CD4-positive, alpha-beta T cell treated with Interleukin-6 at 100 ng/mL for 8 hours (primary cell): Measurements from ENCODE around the gene CCDC88B.

ENCODE experiments used
- DNase-seq: peaks from one replicate; pipeline ENCODE4 v3.0.0-alpha.2; 2020; ENCODE audit warnings: mixed read lengths, low spot score

Gene CCDC88B

GRCh38 chr11:64347193-64347867 lies 7.3 kb downstream of the CCDC88B start:
- no peak for DNase-seq

- no peak for DNase-seq
Measured at GRCh38 chr11:64348383-64349024, 8.5 kb downstream of the CCDC88B start.

DNA sequence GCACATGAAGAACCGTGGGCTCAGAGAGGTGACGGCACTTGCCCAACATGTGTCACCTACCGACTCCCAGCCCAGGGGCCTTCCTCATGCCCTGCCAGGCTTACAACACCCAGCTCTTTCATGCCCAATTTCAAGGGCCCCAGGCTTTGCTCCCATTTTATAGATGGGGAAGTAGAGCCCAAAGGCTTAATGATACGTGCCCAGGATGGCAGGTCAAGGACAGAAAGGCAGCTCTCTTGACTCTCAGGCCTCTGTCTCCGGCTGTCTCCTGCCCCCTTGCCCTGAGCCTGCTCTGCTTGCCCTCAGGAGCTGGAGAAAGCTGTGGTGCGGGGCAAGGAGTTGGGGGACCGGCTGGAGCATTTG lies 9.0 kb downstream of the CCDC88B start:
- no peak for DNase-seq

- no peak for DNase-seq
Measured at GRCh38 chr11:64349404-64349803, 9.4 kb downstream of the CCDC88B start.

- DNase-seq: no peak
Measured at GRCh38 chr11:64351136-64351631, 11.2 kb downstream of the CCDC88B start.

- DNase-seq: no peak
Measured at GRCh38 chr11:64352099-64352994, 12.3 kb downstream of the CCDC88B start.

DNA sequence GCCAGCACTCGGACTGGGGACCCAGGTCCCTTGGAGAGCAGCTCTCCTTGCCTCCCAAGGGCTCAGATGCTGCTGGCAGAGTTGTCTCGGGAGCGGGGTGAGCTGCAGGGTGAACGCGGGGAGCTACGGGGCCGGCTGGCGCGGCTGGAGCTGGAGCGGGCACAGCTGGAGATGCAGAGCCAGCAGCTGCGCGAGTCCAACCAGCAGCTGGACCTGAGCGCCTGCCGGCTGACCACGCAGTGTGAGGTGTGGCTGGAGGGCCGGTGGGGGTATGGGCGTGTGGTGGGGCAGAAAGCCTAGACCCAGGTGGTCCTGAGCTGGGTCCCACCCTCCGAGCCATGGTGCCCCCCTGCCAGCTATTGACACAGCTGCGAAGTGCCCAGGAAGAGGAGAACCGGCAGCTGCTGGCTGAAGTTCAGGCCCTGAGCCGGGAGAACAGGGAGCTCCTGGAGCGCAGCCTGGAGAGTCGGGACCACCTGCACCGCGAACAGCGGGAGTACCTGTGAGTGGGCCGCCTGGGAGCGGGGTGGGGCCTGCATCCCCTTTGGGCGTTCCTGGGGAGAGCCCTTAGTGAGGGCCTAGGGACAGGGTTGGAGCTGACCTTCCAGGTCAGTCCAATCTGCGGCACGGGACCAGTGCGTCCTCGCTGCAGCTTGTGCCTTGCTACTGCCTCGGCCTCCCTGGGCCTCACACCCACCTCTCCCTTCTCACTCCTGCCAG lies 13.2 kb downstream of the CCDC88B start:
- DNase-seq: no peak

DNA sequence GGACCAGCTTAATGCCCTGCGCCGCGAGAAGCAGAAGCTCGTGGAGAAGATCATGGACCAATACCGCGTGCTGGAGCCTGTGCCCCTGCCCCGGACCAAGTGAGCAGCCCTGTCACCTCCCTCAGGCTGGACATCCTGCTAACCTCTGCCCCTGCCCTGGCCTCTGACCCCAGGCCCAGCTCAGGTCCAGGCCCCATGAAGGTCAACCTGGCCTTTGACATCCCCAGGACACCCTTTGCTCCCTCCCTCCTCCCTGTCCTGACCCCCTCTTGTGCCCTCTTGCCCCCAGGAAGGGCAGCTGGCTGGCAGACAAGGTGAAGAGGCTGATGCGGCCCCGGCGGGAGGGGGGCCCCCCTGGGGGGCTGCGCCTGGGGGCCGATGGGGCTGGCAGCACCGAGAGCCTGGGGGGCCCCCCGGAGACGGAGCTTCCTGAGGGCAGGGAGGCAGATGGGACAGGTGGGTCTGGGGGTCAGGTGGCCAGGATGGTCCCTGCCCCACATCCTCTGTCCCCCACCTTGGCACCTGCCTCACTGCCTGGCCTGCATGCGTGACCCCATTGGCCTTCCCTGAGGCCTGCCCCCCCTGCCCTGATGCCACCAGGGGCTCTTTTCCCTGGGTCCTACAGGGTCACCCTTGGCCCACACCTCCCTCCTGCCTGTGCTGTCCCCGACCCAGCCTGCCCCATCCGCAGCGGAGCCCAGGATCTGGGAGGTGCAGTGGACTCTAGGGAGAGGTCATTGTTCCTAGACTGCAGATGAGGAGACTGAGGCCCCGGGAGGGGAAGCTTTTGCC lies 13.9 kb downstream of the CCDC88B start:
- no peak for DNase-seq

GRCh38 chr11:64355078-64355940 lies 15.3 kb downstream of the CCDC88B start:
- DNase-seq: peak; percentile 28

DNA sequence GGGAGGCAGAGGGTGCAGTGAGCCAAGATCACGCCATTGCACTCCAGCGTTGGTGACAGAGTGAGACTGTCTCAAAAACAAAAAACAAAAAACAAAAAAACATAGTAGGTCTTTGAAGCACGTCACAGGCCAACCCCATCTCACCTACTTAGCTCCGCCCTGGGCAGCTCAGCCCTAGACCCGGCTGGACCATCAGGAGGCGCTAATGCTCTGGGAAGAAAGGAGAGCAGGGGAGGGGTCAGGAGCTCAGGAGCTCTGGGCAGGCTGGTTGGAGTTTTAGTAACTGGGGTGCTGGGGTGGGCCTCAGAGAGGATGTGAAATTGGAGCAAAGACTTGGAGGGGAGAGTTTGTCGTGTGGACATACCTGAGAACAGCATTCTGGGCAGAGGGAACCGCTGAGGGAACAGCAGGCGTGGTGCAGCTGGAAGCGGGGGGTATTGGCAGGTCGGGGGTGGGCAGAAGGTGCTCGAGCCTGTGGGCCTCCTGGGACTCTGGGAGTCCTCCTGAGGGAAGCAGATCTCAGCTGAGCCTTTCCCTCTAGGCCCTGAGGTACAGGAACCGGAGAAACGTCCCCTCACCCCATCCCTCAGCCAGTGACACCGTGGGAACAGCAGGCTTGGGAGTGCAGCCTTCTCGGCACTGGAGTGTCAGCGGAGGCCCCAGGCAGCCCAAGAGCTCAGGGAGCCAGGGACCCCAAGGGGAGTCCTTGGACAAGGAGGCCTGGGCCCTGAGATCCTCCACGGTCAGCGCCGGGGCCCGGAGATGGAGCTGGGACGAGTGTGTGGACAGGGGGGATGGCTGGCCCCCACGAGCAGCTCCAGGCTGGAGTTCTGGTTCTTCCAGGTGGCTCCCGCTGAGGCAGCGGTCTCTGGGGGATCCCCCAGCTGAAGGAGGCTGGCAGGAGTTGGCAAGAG lies 16.8 kb downstream of the CCDC88B start:
- DNase-seq: no peak

- no peak for DNase-seq
Measured at GRCh38 chr11:64357446-64357845, 17.4 kb downstream of the CCDC88B start.

DNA sequence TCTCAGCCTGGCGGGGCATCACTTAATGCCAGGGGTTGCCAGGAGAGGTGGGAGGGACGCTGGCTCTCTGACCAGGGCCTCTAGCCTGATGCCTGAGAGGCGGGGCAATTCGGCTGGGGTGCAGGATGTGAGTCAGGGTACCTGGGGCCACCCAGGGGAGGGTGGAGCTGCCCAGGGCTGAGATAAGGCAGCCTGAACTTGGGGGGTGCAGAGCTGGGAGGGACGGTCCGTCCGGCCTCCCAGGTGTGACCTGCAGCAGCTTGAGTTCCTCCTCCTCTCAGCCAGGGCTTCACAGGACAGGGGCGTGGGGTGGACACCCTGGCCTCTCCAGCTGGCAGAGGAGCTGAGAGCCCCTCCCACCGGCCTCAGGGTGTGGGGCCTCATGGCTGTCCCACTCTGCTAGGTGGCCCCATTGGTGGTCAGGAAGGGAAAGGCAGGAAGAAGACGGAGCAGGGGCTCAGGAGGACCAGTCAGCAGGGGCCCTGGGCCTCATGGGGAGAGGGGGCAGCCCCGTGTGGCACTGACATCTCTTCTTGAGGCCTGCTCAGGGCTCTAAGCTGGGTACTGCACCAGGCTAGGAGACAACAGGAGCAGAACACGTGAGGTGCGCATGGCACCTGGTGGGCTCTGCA lies 18.0 kb downstream of the CCDC88B start:
- DNase-seq: peak; percentile 32

DNA sequence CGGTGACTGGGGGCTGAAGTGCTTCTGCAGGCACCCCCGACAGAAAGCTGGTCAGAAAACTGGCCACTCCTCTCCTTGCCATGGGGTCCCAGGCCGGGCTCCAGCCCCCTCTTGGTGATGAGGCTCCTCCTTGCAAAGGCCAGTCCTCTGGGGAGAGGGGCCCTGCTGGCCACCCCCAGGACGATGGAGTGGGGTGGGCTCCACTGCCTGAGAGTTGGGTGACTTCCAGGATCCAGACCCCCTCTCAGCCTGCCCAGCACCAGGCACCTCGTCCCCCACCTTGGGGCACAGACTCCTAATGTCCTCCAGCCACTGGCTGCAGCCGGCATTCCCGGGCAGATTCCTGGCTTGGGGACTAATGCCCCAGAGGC lies 18.5 kb downstream of the CCDC88B start:
- no peak for DNase-seq

GRCh38 chr11:64358907-64359711 lies 19.1 kb downstream of the CCDC88B start, which contains the start of gene RPS6KA4:
Gene RPS6KA4, plus strand, starts transcription at chr11:64359162. Its CDS starts 74 bp downstream, at chr11:64359236.
- DNase-seq: peak; percentile 28

DNA sequence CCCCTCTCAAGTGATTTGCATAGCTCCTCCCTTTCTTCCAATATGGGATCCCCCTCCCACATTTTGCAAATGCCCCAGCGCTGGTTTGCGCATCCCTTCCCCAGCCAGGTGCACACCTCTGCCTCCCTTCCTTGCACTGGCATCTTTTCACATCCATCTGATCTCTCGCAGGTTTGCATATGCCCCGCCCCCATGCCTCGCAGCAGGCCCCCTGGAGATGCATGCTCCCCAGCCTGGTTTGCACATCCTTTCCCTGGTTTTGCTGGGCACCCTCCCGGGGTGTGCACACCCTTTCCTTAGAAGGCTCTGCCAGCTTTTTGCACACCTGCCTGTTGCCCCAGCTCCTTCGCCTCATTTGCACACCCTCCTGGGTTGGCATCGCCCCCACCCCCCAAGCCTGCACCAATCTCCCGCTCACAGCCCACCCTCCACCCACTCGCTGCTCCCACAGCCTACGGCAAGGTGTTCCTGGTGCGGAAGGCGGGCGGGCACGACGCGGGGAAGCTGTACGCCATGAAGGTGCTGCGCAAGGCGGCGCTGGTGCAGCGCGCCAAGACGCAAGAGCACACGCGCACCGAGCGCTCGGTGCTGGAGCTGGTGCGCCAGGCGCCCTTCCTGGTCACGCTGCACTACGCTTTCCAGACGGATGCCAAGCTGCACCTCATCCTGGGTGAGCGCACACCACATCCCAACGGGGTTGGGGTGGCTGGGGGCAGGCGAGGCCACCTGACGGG lies 19.9 kb downstream of the CCDC88B start:
- DNase-seq: no peak

- DNase-seq: no peak
Measured at GRCh38 chr11:64360448-64360921, 20.5 kb downstream of the CCDC88B start.

DNA sequence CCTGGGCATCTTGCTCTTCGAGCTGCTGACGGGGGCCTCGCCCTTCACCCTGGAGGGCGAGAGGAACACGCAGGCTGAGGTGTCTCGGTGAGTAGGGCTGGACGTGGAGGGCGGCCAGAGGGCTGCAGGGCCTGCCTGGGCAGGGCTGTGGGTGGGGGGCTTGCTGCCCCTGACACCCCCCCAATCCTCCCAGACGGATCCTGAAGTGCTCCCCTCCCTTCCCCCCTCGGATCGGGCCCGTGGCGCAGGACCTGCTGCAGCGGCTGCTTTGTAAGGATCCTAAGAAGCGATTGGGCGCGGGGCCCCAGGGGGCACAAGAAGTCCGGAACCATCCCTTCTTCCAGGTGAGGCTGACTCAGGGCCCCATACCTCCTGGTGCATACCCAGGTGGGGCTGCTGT lies 21.7 kb downstream of the CCDC88B start:
- DNase-seq: no peak
